Measurements from ENCODE around the gene PGF. TPM values are rescaled to one million over a fixed set of nuclear protein-coding genes. Genes with fewer than 3 reads are reported as not detected.

The PGF gene
- total RNA-seq, 1 donor = 0.86 TPM

- no peak overlapping the region for H3K4me3 ChIP-seq (ENCODE audit: low read depth, low read length)
- no peak for DNase-seq (ENCODE audit: low read depth)
- TF ChIP-seq CTCF (IDR thresholded peaks at IDR 0.05; ENCODE audit: insufficient read depth, low read depth, low read length) = no peak
Measured at GRCh38 chr14:74918380-74918779, 37.0 kb downstream of the PGF start.

DNA sequence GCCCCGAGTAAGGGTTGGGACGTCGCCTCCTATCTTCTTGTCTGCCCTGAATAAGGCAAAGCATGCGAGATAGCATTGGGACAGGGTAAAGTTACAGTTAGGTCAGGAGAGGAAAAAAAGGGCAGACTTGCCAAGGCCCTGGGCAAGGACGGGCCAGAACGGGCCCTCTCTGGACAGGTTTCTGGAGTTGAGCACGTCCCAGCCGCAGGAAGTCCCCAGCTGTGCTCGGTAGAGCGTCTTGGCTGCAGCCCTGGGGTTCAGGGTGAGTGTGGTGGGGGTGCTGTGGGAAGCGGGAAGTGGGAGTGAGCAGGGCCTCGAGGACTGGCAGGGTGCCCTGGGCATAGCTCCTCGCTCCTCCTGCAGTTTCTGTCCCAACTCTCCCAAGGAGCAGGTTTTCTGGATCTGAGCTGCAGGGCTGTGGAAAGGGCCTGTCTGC lies 37.7 kb downstream of the PGF start:
- no peak for TF ChIP-seq CTCF (IDR thresholded peaks at IDR 0.05; ENCODE audit: insufficient read depth, low read depth, low read length)
- DNase-seq (ENCODE audit: low read depth) = no peak
- no peak overlapping the region for H3K4me3 ChIP-seq (ENCODE audit: low read depth, low read length)

DNA sequence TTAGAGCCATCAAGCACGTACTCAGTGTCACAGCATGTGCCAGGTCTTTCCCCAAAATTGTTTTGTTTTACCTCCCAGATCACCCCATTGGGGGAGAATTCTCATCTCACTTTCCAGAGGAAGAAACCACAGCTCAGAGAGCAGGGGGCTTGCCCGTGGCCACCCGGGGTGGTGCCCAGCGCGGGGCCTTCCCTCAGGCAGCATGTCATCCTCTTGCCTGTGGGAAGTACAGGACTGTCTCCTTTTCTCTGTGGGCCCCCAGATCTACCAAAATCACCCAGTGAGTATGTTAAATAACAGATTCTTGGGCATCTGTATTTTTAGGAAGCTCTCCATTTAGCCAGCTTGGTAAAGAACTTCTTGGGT lies 38.2 kb downstream of the PGF start:
- no peak for TF ChIP-seq CTCF (IDR thresholded peaks at IDR 0.05; ENCODE audit: insufficient read depth, low read depth, low read length)
- H3K4me3 ChIP-seq (ENCODE audit: low read depth, low read length) = no peak overlapping the region
- no peak for DNase-seq (ENCODE audit: low read depth)

DNA sequence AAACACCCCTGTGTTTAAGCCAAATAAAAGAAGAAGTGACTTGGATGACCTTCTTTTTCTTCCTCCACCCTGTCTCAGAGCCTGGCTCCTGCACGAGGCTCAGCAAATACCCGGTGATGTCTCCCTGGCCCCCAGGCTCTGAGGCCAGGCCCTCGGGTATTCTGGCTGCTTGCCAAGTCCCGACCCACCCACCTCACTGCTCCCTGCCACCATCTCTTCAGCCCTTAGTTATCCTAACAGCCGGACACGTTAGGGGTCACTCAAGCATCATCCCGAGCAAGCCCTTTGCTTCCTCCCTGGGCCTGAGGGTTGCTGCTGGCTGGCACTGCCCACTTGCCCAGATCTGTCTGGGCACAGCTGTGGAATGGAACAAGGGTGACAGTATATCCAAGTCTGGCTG lies 39.6 kb downstream of the PGF start:
- no peak overlapping the region for H3K4me3 ChIP-seq (ENCODE audit: low read depth, low read length)
- TF ChIP-seq CTCF (IDR thresholded peaks at IDR 0.05; ENCODE audit: insufficient read depth, low read depth, low read length) = no peak
- DNase-seq (ENCODE audit: low read depth) = no peak

DNA sequence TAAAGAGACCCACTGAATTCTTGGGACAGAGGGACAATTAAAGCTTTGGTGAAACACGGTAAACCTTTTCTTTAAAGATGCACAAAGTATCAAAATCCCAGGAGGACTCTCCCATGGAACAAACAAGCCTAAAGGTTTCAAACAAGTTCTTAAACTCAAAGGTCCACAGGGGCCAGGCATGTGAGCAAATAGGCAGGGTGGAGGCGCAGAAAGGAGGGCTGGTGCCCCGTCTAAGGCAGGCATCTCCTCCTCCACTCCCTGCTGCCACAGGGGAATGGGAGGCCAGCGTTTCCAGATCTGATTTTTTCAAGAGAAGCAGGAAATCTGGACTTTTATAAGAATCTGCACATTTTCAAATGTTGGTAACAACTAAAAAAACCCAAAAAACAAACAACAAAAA lies 40.0 kb downstream of the PGF start:
- no peak for DNase-seq (ENCODE audit: low read depth)
- no peak for TF ChIP-seq CTCF (IDR thresholded peaks at IDR 0.05; ENCODE audit: insufficient read depth, low read depth, low read length)
- H3K4me3 ChIP-seq (ENCODE audit: low read depth, low read length) = no peak overlapping the region

GRCh38 chr14:74913986-74914573 lies 41.3 kb downstream of the PGF start:
- peak; percentile 81 for DNase-seq (ENCODE audit: low read depth)
- peak; percentile 93 for TF ChIP-seq CTCF (IDR thresholded peaks at IDR 0.05; ENCODE audit: insufficient read depth, low read depth, low read length)

DNA sequence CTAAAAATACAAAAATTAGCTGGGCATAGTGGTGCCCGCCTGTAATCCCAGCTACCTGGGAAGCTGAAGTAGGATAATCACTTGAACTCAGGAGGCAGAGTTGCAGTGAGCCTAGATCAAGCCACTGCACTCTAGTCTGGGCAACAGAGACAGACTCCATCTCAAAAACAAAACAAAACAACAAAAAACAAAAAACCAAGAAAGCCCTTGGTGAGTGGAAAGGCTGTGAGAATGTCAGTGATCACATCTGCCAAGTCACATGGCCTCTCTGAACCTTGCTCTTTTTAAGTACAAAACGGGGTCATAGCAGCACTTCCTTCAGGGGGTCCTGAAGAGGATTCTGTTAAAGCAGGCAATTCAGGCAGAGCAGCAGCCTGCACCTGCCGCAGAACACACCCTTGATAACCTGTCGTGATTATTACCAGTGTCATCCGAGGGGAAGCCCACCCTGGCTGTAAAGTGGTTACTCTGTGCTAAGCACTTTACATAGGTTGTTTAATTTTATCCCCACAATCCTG lies 41.9 kb downstream of the PGF start:
- TF ChIP-seq CTCF (IDR thresholded peaks at IDR 0.05; ENCODE audit: insufficient read depth, low read depth, low read length) = no peak
- no peak overlapping the region for H3K4me3 ChIP-seq (ENCODE audit: low read depth, low read length)
- DNase-seq (ENCODE audit: low read depth) = no peak

More at GRCh38 chr14:74913986-74914573, 41.3 kb downstream of the PGF start:
- H3K4me3 ChIP-seq (ENCODE audit: low read depth, low read length) = no peak overlapping the region

Measured in fibroblast of villous mesenchyme (primary cell).